Cerebellar nuclear complex (tissue), 1 donor: Measurements from ENCODE around the gene COQ5.
A peak's percentile ranks its signal among the peaks of the same experiment; 100 is the strongest.
"Not testable (repeated sequence)": the region's sequence is repeated elsewhere in the genome, so short reads cannot be mapped to it uniquely, and the experiment has no call there.

Source experiments
- DNase-seq, 2 experiments: peaks; one replicate each; lab custom pipeline; 2025; lab: John Stamatoyannopoulos, UW

COQ5 gene

GRCh38 chr12:120528861-120529525 is at the start of gene COQ5:
Gene COQ5, minus strand, starts transcription at chr12:120529158. Its CDS starts 17 bp downstream, at chr12:120529141.
- DNase-seq, result peak; percentile 69

- DNase-seq, result no peak
These were observed 45.1 kb upstream of the COQ5 start for GRCh38 chr12:120574106-120574505.

- DNase-seq, result no peak
These were observed 44.6 kb upstream of the COQ5 start for GRCh38 chr12:120573560-120573959.

- no peak for DNase-seq
These were observed 42.3 kb upstream of the COQ5 start for GRCh38 chr12:120571299-120571698.

- DNase-seq, result no peak
These were observed 34.5 kb upstream of the COQ5 start for GRCh38 chr12:120563495-120563894.

- DNase-seq, result no peak
These were observed 33.9 kb upstream of the COQ5 start for GRCh38 chr12:120562906-120563305.

- no peak for DNase-seq
These were observed 28.6 kb upstream of the COQ5 start for GRCh38 chr12:120557589-120557988.

- DNase-seq, result no peak
These were observed 25.7 kb upstream of the COQ5 start for GRCh38 chr12:120554678-120555077.

GRCh38 chr12:120546050-120546386 is 17.1 kb upstream of the COQ5 start:
- DNase-seq, result no peak

GRCh38 chr12:120544691-120545090 is 15.7 kb upstream of the COQ5 start:
- no peak for DNase-seq

GRCh38 chr12:120542166-120542565 is 13.2 kb upstream of the COQ5 start:
- DNase-seq, result no peak

- DNase-seq, result no peak
These were observed 11.5 kb upstream of the COQ5 start for GRCh38 chr12:120540445-120540844.

- no peak for DNase-seq
These were observed 10.3 kb upstream of the COQ5 start for GRCh38 chr12:120539303-120539702.

GRCh38 chr12:120538281-120539156 is 9.6 kb upstream of the COQ5 start:
- DNase-seq, result no peak

- no peak for DNase-seq
These were observed 8.9 kb upstream of the COQ5 start for GRCh38 chr12:120537856-120538220.

GRCh38 chr12:120536064-120536791 is 7.3 kb upstream of the COQ5 start:
- DNase-seq, result no peak

GRCh38 chr12:120534703-120535655 is 6.0 kb upstream of the COQ5 start:
- no peak for DNase-seq

- DNase-seq, result peak; percentile 20 to 53
These were observed 5.3 kb upstream of the COQ5 start, which contains the start of gene RNF10 for GRCh38 chr12:120534203-120534702. Gene RNF10, plus strand, starts transcription at chr12:120534356. Its CDS starts 456 bp downstream, at chr12:120534812.

GRCh38 chr12:120532701-120533238 is 3.8 kb upstream of the COQ5 start:
- DNase-seq, result no peak

- DNase-seq, result not testable (repeated sequence)
These were observed 1.4 kb upstream of the COQ5 start for GRCh38 chr12:120530418-120530761.
